Retinal pigment epithelial cell (primary cell): ENCODE measurements around the gene LCOR.
"Not testable (repeated sequence)": the region's sequence is repeated elsewhere in the genome, so short reads cannot be mapped to it uniquely, and the experiment has no call there.

Source experiments
- DNase-seq: peaks from one replicate; pipeline ENCODE4 v3.0.0-alpha.2; 2010; ENCODE audit warnings: low read depth
- H3K4me3 ChIP-seq: 2 replicates; pipeline ENCODE4 v1.5.1; 2011; ENCODE audit warnings: mild to moderate bottlenecking, low read length, control low read depth, moderate library complexity
- TF ChIP-seq, protein P1 (sequence below): conservative IDR thresholded peaks from 2 replicates; pipeline ENCODE4 v1.5.1; 2011; ENCODE audit warnings: low read depth, low read length, control low read depth, inconsistent platforms

Gene LCOR

DNA sequence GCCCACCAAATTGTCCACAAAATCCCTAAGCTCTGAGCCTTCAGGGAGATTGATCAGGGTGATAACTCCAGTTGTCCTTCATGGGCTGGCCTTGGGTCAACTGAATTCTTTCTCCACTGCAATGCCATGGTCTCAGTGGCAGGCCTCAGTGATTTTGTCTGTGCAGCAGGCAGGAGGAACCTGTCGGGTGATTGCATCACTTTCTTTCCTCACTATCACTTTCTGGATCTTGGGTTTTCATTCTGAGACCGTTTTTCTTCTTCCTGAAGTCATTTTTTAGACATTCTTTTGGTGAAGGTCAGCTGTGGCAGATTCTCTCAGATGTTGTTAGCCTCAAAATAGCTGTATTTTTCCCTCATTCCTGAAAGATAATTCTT, 28.8 kb upstream of the LCOR start:
- DNase-seq = no peak
- H3K4me3 ChIP-seq = no peak overlapping the region
- TF ChIP-seq, protein P1, sequence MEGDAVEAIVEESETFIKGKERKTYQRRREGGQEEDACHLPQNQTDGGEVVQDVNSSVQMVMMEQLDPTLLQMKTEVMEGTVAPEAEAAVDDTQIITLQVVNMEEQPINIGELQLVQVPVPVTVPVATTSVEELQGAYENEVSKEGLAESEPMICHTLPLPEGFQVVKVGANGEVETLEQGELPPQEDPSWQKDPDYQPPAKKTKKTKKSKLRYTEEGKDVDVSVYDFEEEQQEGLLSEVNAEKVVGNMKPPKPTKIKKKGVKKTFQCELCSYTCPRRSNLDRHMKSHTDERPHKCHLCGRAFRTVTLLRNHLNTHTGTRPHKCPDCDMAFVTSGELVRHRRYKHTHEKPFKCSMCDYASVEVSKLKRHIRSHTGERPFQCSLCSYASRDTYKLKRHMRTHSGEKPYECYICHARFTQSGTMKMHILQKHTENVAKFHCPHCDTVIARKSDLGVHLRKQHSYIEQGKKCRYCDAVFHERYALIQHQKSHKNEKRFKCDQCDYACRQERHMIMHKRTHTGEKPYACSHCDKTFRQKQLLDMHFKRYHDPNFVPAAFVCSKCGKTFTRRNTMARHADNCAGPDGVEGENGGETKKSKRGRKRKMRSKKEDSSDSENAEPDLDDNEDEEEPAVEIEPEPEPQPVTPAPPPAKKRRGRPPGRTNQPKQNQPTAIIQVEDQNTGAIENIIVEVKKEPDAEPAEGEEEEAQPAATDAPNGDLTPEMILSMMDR = no peak

DNA sequence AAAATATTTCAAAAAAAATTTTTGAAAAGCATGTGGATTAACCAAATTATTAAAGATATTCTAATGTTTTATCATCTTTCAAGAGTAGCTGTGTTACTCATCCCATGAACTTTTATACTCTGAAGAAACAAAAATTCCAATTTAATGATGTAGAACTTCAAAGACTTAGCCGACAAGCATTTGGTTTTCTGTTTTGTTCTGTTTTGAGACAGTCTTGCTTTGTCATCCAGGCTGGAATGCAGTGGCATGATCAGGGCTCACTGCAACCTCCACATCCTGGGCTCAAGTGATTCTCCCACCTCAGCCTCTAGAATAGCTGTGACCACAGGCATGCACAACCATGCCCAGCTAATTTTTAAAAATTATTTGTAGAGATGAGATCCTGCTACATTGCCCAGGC, 17.8 kb upstream of the LCOR start:
- DNase-seq = no peak
- TF ChIP-seq, protein P1 = no peak
- no peak overlapping the region for H3K4me3 ChIP-seq

DNA sequence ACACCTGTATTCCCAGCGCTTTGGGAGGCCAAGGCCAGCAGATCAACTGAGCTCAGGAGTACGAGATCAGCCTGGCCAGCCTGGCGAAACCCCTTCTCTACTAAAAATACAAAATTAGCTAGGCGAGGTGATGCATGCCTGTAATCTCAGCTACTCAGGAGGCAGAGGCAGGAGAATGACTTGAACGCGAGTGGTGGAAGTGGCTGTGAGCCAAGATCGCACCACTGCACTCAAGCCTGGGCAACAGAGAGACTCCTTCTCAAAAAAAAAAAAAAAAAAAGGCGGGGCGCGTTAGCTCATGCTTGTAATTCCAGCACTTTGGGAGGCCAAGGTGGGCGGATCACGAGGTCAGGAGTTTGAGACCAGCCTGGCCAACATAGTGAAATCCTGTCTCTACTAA, 13.1 kb upstream of the LCOR start:
- H3K4me3 ChIP-seq, DNase-seq: not testable (repeated sequence)

DNA sequence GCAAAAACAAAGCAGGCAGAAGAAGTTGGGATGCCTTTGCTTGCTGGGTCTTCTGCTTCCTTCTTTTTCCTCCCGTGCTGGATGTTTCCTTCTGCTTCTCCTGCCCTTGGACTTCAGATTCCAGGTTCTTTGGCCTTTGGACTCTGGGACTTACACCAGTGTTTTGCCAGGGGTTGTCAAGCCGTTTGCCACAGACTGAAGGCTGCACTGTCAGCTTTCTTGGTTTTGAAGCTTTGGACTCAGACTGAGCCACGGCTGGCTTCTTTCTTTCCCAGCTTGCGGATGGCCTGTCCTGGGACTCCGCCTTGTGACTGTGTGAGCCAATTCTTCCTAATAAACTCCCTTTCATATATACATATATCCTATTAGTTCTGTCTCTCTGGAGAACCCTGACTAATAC, 11.3 kb upstream of the LCOR start:
- DNase-seq = no peak
- TF ChIP-seq, protein P1 = no peak
- no peak overlapping the region for H3K4me3 ChIP-seq

DNA sequence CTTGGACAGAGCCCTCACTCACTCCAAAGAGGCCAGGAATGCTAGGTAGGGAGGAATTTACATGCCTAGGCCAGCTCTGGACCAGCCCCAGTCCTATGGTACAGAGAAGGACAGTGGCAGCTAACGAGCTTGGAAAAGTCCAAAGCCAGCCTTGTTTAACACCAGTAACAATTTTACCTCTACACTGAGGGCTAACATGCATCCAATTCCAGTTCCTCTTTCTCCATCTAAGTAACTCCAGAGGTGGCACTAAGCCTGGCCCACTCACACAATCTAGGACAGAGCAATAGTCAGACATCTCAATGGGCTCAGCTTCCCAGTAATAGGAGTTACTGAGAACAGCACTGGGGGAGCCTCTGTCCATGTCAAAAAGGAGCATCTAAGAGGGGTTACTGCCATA, 5.7 kb upstream of the LCOR start:
- TF ChIP-seq, protein P1 = no peak
- no peak overlapping the region for H3K4me3 ChIP-seq
- no peak for DNase-seq

DNA sequence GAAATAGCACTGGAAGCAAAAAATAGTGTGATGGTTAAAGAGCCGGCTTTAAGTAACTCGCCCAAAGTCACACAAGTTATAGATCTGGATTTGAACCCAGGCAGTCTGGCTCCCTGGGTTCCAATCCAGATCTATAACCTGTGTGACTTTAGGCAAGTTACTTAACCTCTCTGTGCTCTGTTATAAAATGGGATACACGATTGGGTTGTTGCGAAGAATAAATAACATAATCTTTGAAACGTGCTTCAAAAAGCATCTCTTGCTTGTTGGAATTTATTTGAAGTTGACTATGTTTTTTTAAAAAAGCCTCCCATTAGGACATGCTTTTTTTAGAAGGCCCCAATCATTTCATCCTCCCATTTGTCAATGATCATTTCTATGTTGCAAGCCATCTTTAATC, 3.5 kb upstream of the LCOR start:
- TF ChIP-seq, protein P1 = no peak
- H3K4me3 ChIP-seq = no peak overlapping the region
- no peak for DNase-seq

DNA sequence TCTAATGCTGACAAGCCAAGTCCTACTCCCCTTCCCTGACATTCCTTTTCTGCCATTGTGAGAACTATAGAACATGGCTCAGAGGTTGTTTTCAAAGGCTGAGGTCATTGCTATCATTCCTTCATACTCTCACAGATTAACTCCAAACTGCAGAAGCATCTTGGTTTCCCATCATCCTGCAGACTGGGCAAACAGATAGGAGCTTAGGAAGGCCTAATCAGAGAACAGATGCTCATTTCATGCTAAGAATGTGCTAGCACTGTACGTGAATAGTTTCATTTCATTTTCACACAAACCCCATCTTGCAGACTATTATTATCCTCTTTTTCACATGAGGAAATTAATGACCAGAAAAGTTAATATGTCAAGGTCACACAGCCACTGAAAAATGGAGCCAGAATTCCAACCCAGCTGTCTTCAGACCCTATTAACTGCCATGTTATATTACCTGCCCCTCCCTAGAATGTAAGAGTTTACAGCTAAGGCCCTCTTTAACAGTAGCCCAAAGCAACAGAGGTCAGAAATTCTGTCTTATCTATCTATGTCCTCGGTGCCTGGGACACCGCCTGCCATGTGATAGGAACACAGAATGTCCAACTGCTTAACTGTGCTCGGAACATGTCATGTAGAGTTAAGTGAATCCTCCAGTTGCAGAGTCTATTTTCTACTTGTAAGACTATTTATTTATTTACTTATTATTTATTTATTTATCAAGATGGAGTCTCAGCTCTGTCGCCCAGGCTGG, 2.9 kb upstream of the LCOR start:
- no peak for DNase-seq
- TF ChIP-seq, protein P1 = no peak
- H3K4me3 ChIP-seq = no peak overlapping the region
